Adrenal gland (tissue), 5 donors: Measurements from ENCODE around the gene C9orf153.

Source experiments
- POLR2A ChIP-seq, 2 donors: fragments of 450-650 bp; IDR thresholded peaks; one replicate each; pipeline ENCODE4 v1.6.1; 2017; ENCODE audit warnings: antibody characterized with exemption in 2 of 2, mild to moderate bottlenecking in 2 of 2, moderate library complexity in 1 of 2
- TF ChIP-seq, protein P1 (sequence below), 6 experiments: fragments of 450-650 bp in 4 of 6; fragments of 200-600 bp in 2 of 6; sonication (generic) in 1 of 6; IDR thresholded peaks; 1 replicate in 5 of 6; 2 replicates in 1 of 6; pipeline versions ENCODE4 v1.5.1 to v1.8.0; 2016 to 2021; ENCODE audit warnings: antibody characterized with exemption in 6 of 6, mild to moderate bottlenecking in 2 of 6, moderate library complexity in 1 of 6
- donor health status: DM: no; HTN: no; CAD: no.

- TF ChIP-seq, protein P1, sequence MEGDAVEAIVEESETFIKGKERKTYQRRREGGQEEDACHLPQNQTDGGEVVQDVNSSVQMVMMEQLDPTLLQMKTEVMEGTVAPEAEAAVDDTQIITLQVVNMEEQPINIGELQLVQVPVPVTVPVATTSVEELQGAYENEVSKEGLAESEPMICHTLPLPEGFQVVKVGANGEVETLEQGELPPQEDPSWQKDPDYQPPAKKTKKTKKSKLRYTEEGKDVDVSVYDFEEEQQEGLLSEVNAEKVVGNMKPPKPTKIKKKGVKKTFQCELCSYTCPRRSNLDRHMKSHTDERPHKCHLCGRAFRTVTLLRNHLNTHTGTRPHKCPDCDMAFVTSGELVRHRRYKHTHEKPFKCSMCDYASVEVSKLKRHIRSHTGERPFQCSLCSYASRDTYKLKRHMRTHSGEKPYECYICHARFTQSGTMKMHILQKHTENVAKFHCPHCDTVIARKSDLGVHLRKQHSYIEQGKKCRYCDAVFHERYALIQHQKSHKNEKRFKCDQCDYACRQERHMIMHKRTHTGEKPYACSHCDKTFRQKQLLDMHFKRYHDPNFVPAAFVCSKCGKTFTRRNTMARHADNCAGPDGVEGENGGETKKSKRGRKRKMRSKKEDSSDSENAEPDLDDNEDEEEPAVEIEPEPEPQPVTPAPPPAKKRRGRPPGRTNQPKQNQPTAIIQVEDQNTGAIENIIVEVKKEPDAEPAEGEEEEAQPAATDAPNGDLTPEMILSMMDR (IDR thresholded peaks at IDR 0.05): no peak
- no peak for TF ChIP-seq POLR2A (IDR thresholded peaks at IDR 0.05)
Observed at GRCh38 chr9:86304236-86304730, 44.8 kb upstream of the C9orf153 start.
